Measurements from ENCODE around the gene DCBLD1.

GRCh38 chr6:117477988-117478852 lies 4.3 kb upstream of the DCBLD1 start:
- TF ChIP-seq CTCF (conservative IDR thresholded peaks at IDR 0.05; ENCODE audit: low read depth, low read length) (peak; percentile 28), POLR2A (IDR thresholded peaks at IDR 0.05; ENCODE audit: low read depth, low read length) (no peak), RAD21 (IDR thresholded peaks at IDR 0.05; ENCODE audit: low read length) (peak; percentile 30; the same call in 1 of the 2 replicates), SMC3 (IDR thresholded peaks at IDR 0.05; ENCODE audit: low read depth, low read length) (peak; percentile 17)
